Activated CD4-positive, alpha-beta T cell treated with anti-CD3 and anti-CD28 coated beads for 24 hours (primary cell): ENCODE measurements around the gene IGF1R.

Experiments
- DNase-seq, 2 donors: peaks; one replicate each; pipeline ENCODE4 v3.0.0-alpha.2; 2020; ENCODE audit warnings: low read depth in 2 of 2

IGF1R gene

DNA sequence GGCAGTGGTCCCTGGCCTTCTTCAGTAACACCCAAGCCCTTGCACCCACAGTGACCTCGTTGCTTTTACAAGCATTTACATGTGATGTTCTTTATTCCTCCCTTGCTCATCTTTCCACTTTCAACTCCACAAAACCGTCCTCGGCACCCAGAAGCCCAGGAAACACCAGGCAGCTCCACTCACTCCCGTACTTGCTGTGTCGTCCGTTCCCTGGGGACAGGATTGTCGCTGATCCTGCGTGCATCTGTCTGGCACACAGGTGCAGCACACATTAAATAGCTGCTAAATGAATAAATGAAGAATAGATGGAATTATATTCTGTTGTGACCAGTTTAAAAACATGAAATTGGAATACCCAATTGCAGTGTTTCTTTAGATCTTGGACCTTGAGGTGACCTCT, 239.6 kb downstream of the IGF1R start:
- no peak for DNase-seq

DNA sequence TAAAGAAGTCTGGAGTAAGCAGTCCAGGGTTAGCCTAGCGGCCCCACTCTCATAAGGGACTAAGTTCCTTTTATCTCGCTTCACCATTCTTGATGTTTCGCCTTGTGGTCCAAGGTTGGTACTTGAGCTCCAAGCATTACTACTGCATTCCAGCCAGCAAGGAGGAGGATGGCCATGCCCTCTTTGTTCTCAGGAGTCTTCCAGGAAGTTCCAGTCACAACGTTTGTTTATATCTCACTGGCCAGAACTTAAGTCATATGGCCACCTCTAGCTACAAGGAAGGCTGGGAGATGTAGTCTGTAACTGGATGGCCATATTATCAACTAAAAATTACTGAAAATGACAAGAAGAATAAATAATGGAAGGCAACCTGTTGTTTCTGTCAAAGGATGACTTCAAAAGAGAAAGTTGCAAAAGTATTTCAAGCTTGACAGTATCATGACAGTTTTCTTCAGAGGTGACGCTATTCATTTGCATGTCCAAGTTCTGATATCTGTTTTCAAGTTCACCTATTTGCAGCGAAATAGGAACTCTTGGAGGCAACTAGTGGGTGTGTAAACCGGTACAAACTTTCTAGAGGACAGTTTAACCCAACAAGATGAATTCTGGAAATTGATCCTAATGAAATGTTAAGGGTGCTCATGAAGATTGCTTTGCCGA, 240.6 kb downstream of the IGF1R start:
- no peak for DNase-seq

DNA sequence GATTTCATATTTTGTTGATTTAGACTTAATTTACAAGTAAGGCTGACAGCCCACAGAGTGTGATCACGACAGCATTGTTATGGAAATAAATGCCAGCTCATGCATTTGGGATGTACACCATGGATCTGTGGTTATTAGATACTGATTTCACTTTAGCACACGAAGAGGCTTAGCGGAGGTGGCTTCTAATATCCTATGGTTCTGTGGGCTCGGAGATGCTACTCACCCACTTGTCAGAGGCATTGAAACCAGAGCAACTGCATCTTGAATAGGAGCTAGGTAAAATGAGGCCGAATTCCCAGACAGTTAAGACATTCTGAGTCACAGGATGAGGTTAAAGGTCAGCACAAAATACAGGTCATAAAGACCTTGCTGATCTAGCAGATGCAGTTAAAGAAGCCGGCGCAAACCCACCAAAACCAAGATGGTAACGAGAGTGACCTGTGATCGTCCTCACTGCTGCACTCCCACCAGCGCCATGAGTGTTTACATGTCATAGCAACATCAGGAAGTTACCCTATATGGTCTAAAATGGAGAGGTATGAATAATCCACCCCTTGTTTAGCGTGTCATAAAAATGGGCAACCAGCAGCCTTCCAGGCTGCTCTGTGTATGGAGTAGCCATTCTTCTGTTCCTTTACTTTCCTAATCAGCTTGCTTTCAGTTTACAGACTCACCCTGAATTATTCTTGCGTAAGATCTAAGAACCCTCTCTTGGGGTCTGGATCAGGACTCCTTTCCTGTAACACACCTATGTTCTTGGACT, 241.8 kb downstream of the IGF1R start:
- no peak for DNase-seq

DNA sequence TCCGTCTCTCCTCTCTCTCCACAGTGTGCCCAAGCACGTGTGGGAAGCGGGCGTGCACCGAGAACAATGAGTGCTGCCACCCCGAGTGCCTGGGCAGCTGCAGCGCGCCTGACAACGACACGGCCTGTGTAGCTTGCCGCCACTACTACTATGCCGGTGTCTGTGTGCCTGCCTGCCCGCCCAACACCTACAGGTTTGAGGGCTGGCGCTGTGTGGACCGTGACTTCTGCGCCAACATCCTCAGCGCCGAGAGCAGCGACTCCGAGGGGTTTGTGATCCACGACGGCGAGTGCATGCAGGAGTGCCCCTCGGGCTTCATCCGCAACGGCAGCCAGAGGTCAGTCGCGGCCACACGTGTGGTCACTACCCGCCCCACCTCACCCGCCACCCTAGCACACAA, 243.0 kb downstream of the IGF1R start:
- DNase-seq, result no peak

DNA sequence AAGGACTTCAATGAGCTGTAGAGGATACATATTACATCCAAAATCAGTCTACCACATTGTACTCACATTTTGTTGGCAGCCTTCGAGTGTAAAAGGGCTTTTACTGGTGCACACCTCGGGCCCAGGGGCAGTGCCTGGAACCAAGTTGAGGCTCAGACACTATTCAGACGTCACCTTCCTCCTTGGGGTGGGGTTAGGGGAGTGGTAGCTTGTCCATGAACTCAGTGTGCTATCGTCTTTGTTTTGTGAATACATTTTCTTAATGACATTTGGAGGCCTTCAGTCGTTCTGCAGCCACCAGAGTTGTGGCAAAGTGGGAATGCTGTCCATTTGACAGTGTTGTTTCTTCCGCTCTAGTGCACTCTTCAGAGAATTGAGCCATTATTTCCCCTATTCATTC, 245.1 kb downstream of the IGF1R start:
- DNase-seq, result no peak

DNA sequence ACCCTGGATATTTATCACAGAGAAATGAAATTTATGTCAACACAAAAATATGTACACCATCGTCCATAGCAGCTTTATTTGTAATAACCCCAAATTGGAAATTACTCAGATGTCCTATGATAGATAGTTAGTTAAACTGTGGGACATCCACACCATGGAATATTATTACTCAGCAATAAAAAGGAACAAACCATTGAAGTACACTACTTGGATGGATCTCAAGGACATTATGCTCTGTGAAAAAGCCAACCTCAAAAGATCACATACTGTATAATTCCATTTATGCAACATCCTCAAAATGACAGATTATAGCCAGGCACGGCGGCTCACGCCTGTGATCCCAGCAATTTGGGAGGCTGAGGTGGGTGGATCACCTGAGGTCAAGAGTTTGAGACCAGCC, 246.0 kb downstream of the IGF1R start:
- DNase-seq, result no peak

DNA sequence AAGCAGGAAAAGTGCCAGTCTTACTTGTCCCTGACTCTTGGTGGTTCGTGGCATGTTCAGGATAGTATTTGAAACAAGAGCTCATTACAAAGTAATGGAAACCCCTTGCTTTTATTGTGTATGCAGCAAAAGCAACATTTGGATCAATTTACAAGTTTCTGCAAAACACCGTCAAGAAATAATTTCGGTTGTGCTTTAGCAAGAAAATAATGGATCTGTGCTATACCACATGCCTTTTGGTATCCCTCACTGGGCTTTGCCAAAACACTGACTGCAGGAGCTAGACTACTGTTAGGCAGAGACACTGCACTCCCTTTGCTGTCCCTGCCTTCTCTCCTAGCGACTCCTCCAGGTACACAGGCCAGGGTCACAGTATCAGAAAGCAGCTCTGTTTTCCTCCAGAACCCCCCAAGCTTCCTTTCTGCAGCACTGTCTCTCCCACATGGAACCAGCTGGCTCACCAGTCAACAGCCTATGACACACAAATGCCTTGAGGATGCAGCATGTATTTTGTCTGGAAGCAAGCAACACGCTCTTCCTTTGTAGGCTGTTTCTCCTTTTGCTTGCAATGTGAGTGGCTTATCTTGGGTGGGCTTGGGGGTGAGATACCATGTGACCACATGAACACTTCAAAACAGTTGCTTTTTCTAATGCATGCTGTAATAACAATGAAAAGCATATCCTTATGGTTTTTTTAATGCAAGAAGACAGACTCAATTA, 247.8 kb downstream of the IGF1R start:
- no peak for DNase-seq

DNA sequence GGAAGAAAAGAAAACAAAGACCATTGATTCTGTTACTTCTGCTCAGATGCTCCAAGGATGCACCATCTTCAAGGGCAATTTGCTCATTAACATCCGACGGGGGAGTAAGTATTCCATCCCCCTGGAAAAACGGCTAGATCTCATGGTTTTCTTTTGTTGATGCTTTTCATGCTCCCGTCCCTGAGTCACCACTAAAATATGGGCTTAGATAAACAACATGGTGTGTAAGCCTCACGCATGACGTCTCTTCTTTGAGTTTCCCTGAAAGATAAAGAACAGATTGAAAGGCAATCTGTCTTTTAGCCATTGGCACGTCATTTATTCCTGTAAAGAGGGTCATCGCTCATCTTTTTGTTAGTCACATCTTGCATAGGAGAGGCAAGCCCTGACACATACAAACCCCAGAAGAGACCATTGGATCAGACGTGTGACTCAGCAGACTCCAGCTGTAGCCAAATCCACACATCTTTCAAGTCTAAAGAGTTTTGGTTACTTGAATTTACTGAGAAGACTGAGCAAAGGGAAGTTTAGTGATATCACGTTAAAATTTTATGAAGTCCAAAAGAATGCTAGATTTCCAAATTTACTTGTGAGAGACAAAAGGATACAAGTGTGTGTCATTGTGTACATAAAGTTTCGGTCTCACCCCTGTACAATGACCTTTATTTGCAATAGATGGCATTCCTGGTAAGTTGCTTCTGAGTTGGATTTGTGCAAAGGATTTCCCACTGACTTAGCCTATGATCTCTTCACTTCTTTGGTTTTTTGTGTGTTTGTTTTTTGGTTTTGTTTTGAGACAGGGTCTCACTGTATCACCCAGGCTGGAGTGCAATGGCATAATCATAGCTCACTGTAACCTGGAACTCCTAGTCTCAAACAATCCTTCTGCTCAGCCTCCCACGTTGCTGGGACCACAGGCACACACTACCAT, 248.7 kb downstream of the IGF1R start:
- no peak for DNase-seq

DNA sequence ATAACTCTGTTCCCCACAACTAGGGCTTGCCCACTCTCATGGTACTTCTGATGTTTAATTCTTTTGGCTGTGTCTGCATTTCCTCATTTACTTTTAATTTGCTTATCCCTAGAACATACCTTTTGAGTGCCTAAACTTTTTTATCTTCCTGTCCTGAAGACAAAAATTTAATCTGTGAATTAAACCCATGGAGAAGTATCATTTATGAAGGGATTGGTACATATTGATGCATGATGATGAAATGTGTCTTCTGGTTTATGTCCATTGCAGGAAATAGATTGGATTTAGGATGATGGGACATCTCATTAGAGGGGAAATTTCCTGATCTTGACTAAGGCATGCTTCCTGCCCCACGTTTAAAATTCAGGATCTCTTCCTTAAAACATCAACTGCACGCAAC, 249.8 kb downstream of the IGF1R start:
- no peak for DNase-seq

DNA sequence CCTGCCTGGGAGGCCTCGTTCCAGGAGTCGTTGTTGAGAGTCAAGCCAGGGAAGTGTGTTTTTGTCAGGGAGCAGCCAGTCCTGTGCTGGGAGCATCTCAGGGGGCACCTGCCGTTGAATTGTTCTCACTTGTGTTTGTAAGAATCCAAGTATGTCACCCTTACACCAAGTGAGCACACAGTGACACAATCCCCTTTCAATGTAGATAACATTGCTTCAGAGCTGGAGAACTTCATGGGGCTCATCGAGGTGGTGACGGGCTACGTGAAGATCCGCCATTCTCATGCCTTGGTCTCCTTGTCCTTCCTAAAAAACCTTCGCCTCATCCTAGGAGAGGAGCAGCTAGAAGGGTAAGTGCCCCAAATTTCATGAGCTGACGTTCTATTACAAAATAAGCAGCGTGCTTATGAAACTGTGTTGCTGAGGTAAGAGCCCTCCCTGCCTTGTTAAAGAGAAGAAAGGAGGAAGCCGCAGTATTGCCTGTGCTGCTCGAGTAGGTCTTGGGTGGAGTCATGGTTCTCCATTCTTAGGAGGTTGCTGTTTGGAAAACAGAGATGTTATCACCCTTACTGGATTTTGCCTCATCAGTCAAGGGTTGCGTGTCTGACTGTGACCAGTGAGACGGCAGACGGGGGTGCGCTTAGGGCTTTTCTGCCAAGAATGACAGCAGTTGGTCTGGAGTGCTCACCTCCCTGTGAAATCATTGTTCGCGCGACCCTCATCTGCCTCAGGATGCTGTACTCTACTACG, 251.1 kb downstream of the IGF1R start:
- no peak for DNase-seq

DNA sequence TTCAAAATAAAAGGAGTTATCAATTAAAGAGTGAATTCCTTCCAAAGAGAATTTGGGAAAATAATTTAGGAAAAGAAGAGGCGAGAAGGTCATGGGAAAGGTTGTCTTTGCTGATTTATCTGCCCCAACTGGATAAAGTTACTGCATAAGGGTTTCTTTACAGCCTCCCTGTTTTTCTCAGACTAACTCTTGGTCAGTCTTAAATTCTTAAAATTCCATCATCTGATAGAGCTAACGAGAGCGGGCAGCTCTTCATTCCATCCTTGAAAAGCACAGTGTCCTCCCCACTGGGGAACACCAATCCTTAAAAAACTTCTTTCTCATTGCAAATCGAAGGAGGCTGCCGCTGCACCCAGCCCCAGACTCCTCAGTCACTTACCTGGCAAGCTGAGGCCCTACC, 252.0 kb downstream of the IGF1R start:
- no peak for DNase-seq

DNA sequence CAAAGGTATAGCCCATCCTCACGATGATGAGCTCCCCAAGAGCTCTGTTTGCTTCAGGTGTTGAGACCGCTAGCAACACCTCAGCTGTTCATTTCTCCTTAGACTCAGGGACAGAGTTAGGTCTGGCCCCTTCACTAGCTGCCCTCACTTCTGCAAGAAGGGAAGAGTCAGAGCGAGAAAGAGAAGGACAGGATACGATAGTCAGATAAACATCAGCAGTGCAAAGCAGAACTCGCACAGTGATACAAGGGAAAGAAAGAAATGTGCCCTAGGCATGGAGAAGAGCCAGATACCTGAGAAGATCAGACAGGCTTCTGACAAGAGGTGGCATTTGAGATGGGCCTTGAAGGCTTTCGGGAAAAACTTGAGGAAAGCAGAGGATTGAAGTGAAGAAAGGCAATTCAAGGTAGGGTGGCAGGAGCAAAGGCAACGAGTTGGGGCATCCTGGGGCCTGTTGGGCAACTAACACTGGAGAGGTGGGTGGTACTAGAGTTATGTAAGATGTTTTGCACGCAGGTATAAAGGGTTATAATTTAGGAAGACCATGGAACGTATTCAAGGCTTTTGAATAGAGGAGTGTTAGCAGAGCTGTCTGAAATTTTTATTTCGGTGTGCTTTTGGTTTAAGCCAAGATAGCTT, 253.2 kb downstream of the IGF1R start:
- no peak for DNase-seq

DNA sequence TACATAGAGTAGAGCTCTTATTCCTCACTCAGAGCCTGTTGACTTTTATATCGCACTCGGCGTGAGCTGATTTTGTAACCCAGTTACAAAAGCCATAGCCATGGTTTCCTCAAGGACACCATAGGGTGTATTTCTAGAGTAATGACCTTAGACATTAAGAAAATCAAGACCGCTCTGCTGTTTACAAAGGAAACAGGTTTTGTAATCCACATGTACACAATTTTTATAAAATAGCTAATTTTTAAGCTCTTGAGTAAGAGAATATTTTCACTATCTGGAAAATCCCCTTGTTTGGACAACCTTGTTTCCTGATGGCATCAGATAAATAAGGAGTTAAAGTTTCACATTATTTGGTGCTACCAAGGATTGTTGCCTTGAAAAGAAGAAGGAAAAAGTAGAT, 254.6 kb downstream of the IGF1R start:
- no peak for DNase-seq

DNA sequence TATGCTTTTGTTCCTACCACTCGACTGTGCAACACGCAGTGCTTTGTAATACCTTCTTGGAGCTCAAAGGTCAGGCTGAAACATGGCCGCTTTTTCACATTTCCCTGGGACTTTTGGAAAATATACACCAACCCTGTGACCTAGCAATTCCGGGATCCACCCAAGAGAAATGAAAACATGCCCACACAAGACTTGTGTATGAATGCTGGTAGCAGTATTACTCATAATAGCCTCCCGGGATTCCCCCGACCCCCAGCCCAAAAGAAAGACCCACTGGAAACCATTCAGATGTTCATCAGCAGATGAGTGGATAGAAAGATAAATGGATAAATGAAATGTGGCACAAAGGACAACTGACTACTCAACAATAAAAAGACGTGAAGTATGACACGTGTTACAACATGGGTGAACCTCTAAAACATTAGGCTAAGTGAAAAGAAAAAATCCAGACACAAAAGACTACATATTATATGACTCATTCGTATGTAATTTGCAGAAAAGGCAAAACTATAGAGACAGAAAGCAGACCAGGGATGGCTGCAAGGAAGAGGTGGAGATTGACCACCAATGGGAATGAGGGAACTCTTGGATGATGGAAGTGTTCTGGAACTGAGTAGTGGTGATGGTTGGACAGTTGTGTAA, 255.2 kb downstream of the IGF1R start:
- DNase-seq, result no peak

DNA sequence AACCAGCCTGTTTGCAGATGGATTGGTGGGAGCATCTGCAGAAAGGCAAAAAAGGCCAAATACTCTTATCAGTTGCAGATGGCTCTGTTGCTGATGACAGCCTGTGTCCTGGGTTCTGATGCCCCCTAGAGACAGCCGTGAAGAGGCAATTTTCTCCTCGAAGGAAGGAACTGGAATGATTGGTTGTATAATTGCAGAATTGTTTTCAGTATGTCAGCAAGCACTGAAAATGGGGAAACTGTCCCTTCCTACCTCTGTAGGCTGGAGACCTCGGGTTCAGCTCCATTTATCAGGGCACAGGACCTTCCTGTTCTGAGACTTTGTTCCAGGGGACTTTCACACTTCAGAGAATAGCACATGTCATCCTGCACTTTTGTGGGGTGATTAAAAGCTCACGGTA, 256.2 kb downstream of the IGF1R start:
- DNase-seq, result no peak

DNA sequence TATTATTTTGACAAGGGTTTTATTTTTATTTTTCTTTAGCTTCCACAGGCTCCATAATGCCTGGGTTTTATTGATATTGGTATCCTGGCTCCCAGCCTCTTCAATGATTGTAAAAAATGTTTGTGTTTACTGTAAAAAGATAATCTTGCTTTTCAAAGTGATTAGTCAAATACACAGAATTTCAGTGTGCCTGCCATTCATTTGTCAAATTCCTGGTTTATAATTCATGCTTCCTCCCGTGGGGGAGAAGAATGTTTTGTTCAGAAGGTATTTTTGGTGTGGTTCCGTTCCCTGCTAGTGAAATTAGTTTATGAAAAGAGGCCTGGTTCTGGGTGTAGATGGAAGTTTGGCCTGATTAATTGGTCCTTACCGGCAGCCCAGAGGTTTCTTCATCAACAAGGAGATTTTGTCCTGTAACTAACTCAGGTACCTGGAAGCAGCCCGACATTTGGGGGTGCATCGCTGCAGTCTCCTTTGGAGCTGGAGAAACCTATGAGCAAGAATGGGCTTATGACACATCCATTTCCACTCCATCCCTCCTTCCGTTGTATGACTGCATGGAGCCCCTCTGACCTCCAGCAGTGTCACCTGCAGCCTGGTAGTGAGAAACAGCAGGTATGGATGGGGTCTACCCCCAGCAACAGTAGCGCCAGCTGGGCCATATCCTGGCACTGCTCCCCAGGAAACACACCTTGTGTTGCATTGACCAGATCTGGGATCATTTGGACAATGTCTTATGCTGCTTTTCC, 257.8 kb downstream of the IGF1R start:
- no peak for DNase-seq

DNA sequence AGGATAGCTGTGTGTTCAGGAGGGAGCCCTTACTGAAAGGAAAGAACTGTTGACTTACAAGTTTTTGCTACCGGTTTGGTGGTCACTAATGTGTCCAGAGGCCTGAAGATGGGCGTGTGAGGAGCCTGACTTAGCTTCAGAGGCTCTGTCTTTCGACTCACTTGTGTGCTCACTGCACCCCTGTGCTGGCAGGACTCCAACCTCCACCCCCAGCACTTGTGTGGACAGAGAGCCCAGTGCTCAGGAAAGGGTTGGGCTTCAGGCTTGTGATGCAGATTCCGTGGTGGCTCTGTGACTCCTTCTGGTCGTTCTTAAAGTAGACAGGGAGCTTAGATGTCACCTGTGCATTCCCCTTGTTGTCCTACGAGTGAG, 258.4 kb downstream of the IGF1R start:
- no peak for DNase-seq

DNA sequence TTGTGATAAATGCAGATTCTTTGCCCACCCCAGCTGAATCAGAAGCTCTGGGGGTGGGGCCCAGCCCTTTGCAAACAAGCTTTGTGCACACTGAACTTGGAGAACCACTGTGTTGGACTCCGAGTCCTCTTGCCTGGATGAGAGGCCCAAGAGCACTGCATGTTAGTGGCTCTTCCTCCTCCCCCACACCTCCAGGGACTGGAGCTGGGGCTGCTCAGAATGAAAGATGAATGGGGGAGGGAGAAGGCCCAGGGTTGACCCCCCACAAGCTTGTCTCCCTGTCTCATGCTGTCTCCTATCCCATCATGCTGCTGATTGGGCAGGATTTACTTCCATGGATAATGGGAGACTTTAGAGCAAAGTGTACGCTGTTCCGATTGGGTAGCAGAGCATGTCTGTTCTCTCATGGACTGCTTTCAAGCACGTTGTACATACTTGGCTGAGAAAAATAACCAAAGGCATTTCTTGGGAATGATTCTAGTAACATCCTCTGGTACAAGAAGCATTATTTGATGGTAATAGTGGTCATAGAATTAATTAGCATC, 259.7 kb downstream of the IGF1R start:
- DNase-seq, result no peak
